Loucy (cell line): ENCODE results near the gene KCNMA1.

Experiments used
- EZH2phosphoT487 ChIP-seq: fragments of 200-600 bp; IDR thresholded peaks from 2 replicates; pipeline ENCODE4 v1.6.1; 2018; ENCODE audit warnings: antibody characterized with exemption, mild to moderate bottlenecking, moderate library complexity, borderline replicate concordance
- TF ChIP-seq, protein P1 (sequence below): fragments of 200-600 bp; sonication (generic); conservative IDR thresholded peaks from 2 replicates; pipeline ENCODE4 v1.5.1; 2014; ENCODE audit warnings: mild to moderate bottlenecking, antibody characterized with exemption, low read length

DNA sequence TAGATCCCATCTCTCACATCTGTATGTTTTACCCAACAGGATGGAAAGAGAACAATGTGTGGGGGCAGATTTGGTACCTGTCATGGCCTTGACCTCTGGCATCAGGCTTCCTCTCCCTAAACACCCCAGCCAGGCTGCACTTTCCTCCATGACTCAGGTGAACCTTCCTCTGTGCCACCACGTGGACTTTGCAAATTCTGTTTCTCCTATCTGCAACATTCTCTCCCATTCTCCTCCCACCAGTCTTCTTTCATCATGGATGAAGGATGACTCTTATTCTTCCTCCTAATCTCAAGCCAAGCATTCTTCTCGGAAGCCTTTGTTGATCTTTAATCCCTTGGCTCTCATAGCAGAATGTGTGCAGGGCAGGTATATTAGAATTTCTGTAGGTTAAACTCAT lies 355.4 kb downstream of the KCNMA1 start:
- TF ChIP-seq, protein P1, sequence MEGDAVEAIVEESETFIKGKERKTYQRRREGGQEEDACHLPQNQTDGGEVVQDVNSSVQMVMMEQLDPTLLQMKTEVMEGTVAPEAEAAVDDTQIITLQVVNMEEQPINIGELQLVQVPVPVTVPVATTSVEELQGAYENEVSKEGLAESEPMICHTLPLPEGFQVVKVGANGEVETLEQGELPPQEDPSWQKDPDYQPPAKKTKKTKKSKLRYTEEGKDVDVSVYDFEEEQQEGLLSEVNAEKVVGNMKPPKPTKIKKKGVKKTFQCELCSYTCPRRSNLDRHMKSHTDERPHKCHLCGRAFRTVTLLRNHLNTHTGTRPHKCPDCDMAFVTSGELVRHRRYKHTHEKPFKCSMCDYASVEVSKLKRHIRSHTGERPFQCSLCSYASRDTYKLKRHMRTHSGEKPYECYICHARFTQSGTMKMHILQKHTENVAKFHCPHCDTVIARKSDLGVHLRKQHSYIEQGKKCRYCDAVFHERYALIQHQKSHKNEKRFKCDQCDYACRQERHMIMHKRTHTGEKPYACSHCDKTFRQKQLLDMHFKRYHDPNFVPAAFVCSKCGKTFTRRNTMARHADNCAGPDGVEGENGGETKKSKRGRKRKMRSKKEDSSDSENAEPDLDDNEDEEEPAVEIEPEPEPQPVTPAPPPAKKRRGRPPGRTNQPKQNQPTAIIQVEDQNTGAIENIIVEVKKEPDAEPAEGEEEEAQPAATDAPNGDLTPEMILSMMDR, result no peak
- no peak for TF ChIP-seq EZH2phosphoT487
